Dermis blood vessel endothelial cell (primary cell): ENCODE measurements around the gene ANXA6. TPM values are rescaled to one million over a fixed set of nuclear protein-coding genes. Genes with fewer than 3 reads are reported as not detected.
"Not testable (repeated sequence)": the region's sequence is repeated elsewhere in the genome, so short reads cannot be mapped to it uniquely, and the experiment has no call there.

ENCODE experiments used
- DNase-seq: peaks from one replicate; pipeline ENCODE4 v3.0.0; 2010
- total RNA-seq: library from RNA; depleted of rRNA; stranded (reverse); fragments of >200 nt; gene quantifications from 2 replicates; pipeline ENCODE4 v1.2.3, GENCODE V29; 2014

Gene ANXA6
- 144 and 211 TPM in 2 replicates for total RNA-seq

- DNase-seq, result peak; percentile 84
These were observed at the start of gene ANXA6 for GRCh38 chr5:151157426-151158286. Gene ANXA6, minus strand, starts transcription at chr5:151157779. Its CDS starts 9,878 bp downstream, at chr5:151147901.

DNA sequence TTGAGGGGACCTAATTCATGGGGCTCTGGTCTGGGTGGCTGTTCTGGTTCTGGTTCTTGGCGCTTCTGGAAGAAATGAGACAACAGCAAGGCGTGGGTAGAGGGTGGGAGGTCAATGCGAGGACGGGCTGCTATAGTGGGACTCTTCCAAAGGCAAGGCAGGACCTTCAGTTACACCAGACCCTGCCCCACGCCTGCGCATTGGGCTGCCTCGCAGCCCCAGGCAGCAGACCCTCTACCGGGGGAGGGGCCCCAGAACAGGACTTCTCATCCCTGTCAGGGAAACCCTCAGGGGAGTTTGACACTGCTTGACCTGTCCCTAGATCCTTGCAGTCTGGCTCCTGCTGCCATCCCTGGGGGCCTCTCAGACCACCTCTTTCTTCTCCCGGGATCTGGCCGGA lies 47.8 kb upstream of the ANXA6 start:
- no peak for DNase-seq

DNA sequence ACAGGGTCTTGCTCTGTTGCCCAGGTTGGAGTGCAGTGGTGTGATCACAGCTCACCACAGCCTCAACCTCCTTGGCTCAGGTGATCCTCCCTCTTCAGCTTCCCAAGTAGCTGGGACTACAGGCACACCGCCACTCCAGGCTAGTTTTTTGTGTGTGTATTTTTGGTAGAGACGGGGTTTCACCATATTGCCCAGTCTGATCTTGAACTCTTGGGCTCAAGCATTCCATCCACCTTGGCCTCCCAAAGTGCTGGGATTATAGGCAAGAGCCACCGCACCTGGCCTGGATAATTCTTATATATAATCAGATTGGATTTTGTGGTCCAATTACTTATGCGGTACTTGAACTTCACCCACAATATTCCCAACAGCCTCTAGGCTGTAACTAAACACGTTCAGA lies 46.5 kb upstream of the ANXA6 start:
- DNase-seq, result no peak

GRCh38 chr5:151202381-151203139 lies 45.0 kb upstream of the ANXA6 start:
- DNase-seq, result peak; percentile 62

GRCh38 chr5:151200913-151201595 lies 43.5 kb upstream of the ANXA6 start:
- no peak for DNase-seq

DNA sequence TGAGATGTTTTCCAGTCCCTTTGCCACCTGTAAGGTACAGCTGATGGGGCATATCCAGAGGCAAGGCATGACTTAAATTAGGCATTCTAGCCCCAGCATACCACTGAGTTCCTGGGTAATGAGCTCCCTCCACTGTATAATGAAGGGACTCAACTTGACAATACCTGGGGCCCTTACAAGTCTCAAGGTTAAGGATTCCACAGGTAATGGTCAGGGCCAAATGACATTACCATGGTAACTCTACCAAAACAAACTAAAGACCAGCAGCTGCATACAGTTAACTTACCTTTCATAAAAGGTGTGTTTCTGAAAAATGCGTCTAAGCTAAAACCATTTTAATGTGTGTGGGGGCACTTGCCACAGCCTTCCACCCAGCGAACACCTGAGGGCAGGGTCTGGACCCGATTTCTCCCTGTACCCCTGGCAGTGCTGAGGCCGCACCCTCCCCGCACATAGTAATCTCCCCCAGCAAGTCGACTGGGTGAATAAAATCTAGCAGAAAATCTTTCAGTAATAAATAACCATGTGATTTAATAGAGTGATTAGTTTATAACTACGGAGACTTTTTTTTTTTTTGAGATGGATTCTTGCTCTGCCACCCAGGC lies 42.1 kb upstream of the ANXA6 start:
- DNase-seq, result no peak

DNA sequence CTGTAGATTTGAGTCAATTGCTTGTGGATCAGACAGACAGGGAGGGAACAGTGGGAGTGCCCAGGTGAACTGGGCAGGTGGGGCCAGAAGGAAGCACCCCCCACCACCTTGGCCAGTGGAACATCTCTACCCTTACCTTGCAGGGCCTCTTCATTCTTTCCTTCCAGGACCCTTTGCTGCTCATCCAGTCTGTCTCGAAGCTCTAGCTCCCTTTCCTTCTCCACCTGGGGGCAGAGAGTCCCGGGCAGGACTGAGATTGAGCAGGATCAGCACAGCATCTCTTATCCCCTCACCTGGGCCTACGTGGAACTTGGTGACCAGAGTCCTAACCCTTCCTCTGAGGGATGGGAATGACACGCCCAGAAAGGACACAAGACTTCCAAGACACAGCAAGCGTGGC lies 41.3 kb upstream of the ANXA6 start:
- DNase-seq, result no peak

GRCh38 chr5:151197291-151197600 lies 39.7 kb upstream of the ANXA6 start:
- DNase-seq, result not testable (repeated sequence)

GRCh38 chr5:151196556-151197290 lies 39.1 kb upstream of the ANXA6 start:
- no peak for DNase-seq

DNA sequence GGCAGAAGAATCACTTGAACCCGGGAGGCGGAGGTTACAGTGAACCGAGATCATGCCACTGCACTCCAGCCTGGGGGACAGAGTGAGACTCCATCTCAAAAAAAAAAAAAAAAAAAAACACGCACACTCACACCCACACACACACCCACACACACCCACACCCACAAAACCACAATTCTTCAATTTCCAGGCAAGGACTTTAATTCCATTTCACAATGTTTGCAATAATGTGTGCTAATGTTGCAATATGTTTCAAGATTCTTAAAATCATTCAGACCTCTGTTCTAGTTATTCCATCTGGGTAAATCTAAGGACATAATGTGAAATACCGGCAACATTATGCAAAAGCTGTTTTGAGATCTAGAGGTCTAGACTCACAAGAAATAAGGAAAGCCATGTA lies 38.0 kb upstream of the ANXA6 start:
- no peak for DNase-seq

- no peak for DNase-seq
These were observed 35.0 kb upstream of the ANXA6 start for GRCh38 chr5:151192626-151193025.

- no peak for DNase-seq
These were observed 34.1 kb upstream of the ANXA6 start for GRCh38 chr5:151191661-151192060.

DNA sequence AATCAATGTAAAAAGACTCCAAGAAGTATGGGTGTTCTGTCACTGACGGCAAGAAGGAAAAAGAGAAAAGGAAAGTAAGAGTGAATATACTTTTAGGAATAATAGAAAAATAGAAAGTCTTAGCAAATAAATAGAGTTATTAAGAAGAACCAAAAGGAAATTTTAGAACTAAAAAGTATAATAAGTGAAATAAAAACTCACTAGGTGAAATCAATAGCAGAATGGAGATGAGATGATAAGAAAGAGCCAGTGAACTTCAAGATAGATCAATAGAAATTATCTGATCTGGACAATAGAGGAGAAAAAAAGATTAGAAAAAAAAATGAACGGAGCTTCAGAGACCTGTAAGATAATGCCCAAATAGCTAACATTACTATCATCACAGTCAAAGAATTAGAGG lies 31.6 kb upstream of the ANXA6 start:
- DNase-seq, result no peak

GRCh38 chr5:151186538-151186937 lies 29.0 kb upstream of the ANXA6 start:
- DNase-seq, result no peak

DNA sequence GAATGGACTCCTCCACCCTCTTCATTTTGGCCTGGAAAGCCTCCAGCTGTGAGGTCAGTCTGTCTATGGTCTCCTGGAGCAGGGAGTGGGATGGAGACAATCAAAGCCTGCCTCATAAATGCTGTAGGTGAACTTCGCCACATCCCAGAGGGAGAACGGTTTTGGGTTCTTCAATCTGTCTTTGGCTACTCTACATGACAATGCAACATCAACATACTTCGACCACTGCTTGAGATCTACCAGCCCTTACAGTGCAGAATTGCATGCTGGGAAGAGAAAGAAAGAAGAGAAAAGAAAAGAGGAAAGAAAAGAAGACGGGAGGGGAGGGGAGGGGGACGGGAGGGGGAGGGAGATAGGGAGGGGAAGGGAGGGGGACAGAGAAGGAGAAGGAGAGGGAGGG lies 28.5 kb upstream of the ANXA6 start:
- DNase-seq, result no peak

GRCh38 chr5:151184316-151185042 lies 26.9 kb upstream of the ANXA6 start:
- DNase-seq, result no peak

GRCh38 chr5:151183456-151184245 lies 26.1 kb upstream of the ANXA6 start:
- peak; percentile 36 for DNase-seq

DNA sequence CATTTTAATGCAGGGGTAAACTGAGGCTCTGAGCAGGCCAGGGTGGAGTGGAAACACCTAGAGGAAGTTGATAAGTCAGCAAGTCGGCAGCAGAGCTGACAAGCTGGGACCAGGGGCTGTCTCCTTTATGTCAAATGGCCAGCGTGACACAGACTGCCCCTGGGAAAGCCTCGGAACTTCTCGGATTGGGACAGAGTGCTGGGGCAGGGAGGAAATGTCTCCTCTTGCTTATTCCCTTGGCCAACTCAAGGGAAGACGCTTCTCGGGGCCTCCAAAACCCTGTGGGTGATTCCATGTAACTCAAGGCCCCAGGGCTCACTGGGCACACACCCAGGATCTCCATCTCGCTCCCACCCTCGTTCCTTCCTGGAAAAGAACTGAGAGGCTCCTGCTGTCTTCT lies 25.4 kb upstream of the ANXA6 start:
- no peak for DNase-seq

DNA sequence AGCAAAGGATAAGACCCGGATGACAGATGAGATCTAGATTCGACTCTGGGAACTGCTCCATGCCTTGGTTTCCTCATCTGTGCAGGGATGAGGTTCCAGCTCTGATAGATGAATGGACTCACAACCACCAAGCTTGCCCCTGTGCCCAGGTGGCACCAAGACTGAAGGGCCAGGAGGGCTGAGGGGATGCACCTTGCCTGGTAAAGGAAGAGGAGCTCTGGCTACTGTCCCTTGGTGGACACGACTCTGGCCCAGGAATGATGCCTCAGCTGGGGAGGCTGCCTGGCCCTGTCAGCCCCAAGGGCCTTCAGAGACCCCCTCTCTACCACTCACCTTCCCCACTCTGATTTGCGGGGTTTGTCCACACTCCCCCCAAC lies 24.9 kb upstream of the ANXA6 start:
- no peak for DNase-seq

DNA sequence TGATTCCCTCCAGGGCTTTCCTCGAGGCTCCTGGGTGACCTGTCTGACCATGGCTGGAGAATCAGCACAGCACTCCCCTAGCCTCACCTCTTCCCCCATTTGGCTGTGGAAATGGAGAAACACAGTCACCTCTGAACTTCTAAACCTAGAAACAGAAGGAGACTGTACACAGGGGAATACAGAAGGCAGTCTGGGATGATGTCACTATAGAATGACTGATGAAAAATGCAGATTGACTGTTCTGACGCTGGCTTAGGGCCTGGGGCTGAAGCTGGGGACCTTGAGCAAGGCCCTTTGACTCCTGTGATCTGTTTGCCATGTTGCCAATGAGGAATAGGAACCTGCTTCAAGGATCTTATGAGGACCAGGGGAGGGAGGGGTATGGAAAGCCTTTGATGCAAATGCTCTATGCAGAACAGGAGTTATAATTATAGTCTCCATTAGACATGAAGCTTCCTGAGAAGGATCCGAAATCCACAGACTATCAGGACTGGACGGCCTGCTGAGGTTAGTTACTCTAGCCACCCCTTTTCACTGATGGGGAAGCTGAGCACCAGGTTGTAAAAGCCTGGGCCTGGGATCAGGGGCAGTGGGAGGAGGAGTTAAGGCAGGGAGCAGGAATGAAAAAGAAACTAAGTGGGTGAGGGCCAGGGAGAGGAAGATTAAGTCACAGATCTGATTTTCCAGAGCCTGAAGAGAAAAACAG lies 24.4 kb upstream of the ANXA6 start:
- DNase-seq, result no peak
